ENCODE data around the gene IFNA13.

- TF ChIP-seq CTCF (conservative IDR thresholded peaks at IDR 0.05 in 1 of 2, IDR thresholded peaks at IDR 0.05 in 1 of 2; ENCODE audit: low read depth in 1 of 2, low read length in 2 of 2) (no peak), EZH2 (IDR thresholded peaks at IDR 0.05; ENCODE audit: low read length, missing control alignments) (no peak)
Measured at GRCh38 chr9:21336457-21336856, 31.4 kb downstream of the IFNA13 start.

Measured in fibroblast of lung (primary cell).